Measurements from ENCODE around the gene TNRC6C.

DNA sequence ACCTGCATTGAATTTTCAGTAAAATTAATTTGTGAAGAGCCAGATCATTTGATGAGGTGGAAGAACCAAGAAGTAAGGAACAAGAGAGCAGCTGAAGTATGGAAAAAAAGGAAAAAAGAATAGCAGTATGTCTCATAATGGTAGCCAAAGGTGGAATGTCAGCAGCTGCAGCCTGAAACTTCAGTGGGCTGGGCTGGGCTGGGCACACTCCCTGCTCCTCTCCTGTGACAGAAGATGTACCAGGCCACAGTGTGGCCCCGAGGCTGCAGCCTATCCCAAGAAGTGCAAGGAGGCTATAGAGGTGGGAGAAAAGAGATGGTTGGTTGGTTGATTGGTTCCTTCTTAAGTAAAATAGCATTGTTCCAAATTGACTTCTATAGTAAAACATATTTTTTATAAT lies 84.5 kb downstream of the TNRC6C start:
- TF ChIP-seq, protein P1, sequence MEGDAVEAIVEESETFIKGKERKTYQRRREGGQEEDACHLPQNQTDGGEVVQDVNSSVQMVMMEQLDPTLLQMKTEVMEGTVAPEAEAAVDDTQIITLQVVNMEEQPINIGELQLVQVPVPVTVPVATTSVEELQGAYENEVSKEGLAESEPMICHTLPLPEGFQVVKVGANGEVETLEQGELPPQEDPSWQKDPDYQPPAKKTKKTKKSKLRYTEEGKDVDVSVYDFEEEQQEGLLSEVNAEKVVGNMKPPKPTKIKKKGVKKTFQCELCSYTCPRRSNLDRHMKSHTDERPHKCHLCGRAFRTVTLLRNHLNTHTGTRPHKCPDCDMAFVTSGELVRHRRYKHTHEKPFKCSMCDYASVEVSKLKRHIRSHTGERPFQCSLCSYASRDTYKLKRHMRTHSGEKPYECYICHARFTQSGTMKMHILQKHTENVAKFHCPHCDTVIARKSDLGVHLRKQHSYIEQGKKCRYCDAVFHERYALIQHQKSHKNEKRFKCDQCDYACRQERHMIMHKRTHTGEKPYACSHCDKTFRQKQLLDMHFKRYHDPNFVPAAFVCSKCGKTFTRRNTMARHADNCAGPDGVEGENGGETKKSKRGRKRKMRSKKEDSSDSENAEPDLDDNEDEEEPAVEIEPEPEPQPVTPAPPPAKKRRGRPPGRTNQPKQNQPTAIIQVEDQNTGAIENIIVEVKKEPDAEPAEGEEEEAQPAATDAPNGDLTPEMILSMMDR (optimal IDR thresholded peaks at IDR 0.05 in 1 of 3, IDR thresholded peaks at IDR 0.05 in 1 of 3, conservative IDR thresholded peaks at IDR 0.05 in 1 of 3; ENCODE audit: extremely low read depth in 1 of 3, insufficient read depth in 2 of 3, low read length in 3 of 3), result no peak
- no peak for TF ChIP-seq EZH2 (IDR thresholded peaks at IDR 0.05; ENCODE audit: low read length)

Data from keratinocyte (primary cell).